ENCODE measurements around the gene TAOK3. TPM values are rescaled to one million over a fixed set of nuclear protein-coding genes. Genes with fewer than 3 reads are reported as not detected.

Gene TAOK3
- total RNA-seq, 1 experiment from 2014 or later = 17.7 TPM

DNA sequence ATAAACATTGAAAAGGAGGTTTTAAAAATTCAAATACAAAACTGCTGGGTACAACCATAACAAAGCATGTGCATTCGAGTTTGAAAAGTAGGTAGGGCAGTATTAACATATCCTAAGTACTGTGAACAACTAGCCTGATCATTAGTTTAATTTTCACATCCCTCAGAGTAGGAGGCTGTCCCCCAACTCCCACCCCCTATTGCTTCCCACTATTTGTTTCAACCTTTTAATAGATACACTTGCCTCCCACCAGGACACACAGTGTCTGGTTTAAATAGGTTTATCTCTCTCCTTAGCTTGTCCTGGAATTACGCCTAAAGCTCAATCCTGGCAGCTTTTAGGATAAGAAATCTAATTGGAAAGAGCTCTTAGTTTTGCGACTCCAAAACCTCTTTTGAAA lies 2.1 kb downstream of the TAOK3 start:
- no peaks in the 10 kb centered on the region for H3K9me3 ChIP-seq
- CTCF ChIA-PET = interaction anchor here (1.0 to 1.1 kb wide), 2 partner anchors 120 to 205 kb away, joined by 3 to 4 read pairs; no protein-coding TSS in a partner anchor
- H3K36me3 ChIP-seq (ENCODE audit: control insufficient read depth, insufficient read depth, low read length) = no peaks in the 10 kb centered on the region
- H3K4me1 Mint-ChIP-seq (ENCODE audit: low read depth, unreplicated experiment) = no peaks in the 10 kb centered on the region
- BruUV-seq (replicated peaks) = no TSS peak
- no peaks in the 10 kb centered on the region for H3K27me3 ChIP-seq (replicated peaks; ENCODE audit: control insufficient read depth, insufficient read depth, low read length)
- POLR2A ChIA-PET = interaction anchor here (0.5 kb wide), 1 partner anchor 135 kb away, joined by 7 read pairs; no protein-coding TSS in a partner anchor
- H3K4me3 Mint-ChIP-seq (ENCODE audit: unreplicated experiment) = peak overlapping the region; percentile 93
- peak overlapping the region; percentile 74 for H3K4me3 ChIP-seq (ENCODE audit: low read depth, low read length)
- peaks cover 7% of the 10 kb centered on the region; the same call in 1 of the 2 replicates for H3K4me1 ChIP-seq
- no peaks in the 10 kb centered on the region for H3K27me3 Mint-ChIP-seq (ENCODE audit: insufficient read depth, unreplicated experiment)
- no peak overlapping the region for H3K27ac Mint-ChIP-seq (ENCODE audit: unreplicated experiment)
- H3K9me3 Mint-ChIP-seq (ENCODE audit: unreplicated experiment) = no peaks in the 10 kb centered on the region
- no peaks in the 10 kb centered on the region for H3K36me3 Mint-ChIP-seq (ENCODE audit: insufficient read depth, unreplicated experiment)
- no peak for DNase-seq
- intact Hi-C loops (cut with micrococcal nuclease; ENCODE audit: unreplicated experiment) = no loop called here
- TF ChIP-seq, protein P1, sequence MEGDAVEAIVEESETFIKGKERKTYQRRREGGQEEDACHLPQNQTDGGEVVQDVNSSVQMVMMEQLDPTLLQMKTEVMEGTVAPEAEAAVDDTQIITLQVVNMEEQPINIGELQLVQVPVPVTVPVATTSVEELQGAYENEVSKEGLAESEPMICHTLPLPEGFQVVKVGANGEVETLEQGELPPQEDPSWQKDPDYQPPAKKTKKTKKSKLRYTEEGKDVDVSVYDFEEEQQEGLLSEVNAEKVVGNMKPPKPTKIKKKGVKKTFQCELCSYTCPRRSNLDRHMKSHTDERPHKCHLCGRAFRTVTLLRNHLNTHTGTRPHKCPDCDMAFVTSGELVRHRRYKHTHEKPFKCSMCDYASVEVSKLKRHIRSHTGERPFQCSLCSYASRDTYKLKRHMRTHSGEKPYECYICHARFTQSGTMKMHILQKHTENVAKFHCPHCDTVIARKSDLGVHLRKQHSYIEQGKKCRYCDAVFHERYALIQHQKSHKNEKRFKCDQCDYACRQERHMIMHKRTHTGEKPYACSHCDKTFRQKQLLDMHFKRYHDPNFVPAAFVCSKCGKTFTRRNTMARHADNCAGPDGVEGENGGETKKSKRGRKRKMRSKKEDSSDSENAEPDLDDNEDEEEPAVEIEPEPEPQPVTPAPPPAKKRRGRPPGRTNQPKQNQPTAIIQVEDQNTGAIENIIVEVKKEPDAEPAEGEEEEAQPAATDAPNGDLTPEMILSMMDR (IDR thresholded peaks at IDR 0.05; ENCODE audit: insufficient read depth in 1 of 2, low read depth in 1 of 2, low read length in 1 of 2, severe bottlenecking in 1 of 2, unreplicated experiment in 1 of 2) = no peak

DNA sequence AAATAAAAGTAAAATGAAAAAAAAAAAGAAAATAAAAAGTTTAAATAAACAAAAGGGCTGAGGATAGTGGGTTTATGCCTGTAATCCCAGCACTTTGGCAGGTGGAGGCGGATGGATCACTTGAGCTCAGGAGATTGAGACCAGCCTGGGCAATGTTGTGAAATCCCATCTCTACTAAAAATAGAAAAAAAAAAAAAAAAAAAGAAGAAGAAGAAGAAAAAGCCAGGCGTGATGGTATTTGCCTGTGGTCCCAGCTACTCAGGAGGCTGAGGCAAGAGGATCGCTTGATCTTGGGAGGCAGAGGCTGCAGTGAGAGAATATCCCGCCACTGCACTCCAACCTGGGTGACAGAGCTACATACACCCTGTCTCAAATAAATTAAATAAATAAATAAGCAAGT lies 3.9 kb downstream of the TAOK3 start:
- no peak for DNase-seq
- no peaks in the 10 kb centered on the region for H3K36me3 ChIP-seq (ENCODE audit: control insufficient read depth, insufficient read depth, low read length)
- no peaks in the 10 kb centered on the region for H3K9me3 Mint-ChIP-seq (ENCODE audit: unreplicated experiment)
- H3K4me1 Mint-ChIP-seq (ENCODE audit: low read depth, unreplicated experiment) = no peaks in the 10 kb centered on the region
- H3K9me3 ChIP-seq = no peaks in the 10 kb centered on the region
- intact Hi-C loops (cut with micrococcal nuclease; ENCODE audit: unreplicated experiment) = no loop called here
- H3K27ac Mint-ChIP-seq (ENCODE audit: unreplicated experiment) = no peak overlapping the region
- ChIA-PET POLR2A (no interaction called here), CTCF (interaction anchor here (0.9 kb wide), 1 partner anchor 9 kb away, joined by 5 read pairs; no protein-coding TSS in a partner anchor)
- no peak overlapping the region for H3K4me3 Mint-ChIP-seq (ENCODE audit: unreplicated experiment)
- no peaks in the 10 kb centered on the region for H3K27me3 Mint-ChIP-seq (ENCODE audit: insufficient read depth, unreplicated experiment)
- peaks cover 4% of the 10 kb centered on the region; the same call in 1 of the 2 replicates for H3K4me1 ChIP-seq
- no peaks in the 10 kb centered on the region for H3K36me3 Mint-ChIP-seq (ENCODE audit: insufficient read depth, unreplicated experiment)
- no TSS peak for BruUV-seq (replicated peaks)
- TF ChIP-seq, protein P1 (IDR thresholded peaks at IDR 0.05; ENCODE audit: insufficient read depth in 1 of 2, low read depth in 1 of 2, low read length in 1 of 2, severe bottlenecking in 1 of 2, unreplicated experiment in 1 of 2) = no peak
- H3K4me3 ChIP-seq (ENCODE audit: low read depth, low read length) = no peak overlapping the region
- no peaks in the 10 kb centered on the region for H3K27me3 ChIP-seq (replicated peaks; ENCODE audit: control insufficient read depth, insufficient read depth, low read length)

DNA sequence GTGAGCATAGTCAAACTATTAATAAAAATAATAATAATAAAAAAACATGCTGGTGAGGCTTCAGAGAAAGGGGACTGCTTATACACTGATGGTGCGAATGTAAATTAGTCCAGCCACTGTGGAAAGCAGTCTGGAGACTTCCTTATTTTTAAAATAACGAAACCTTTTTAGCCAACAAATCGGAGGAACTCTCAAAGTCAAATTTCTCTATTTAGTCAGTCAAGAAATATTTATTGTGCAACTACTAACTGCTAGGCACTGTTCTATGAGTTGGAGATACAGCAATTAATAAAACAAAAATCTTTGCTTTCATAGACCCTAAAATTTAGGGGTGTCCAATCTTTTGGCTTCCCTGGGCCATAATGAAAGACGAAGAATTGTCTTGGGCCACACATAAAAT lies 10.8 kb downstream of the TAOK3 start:
- H3K4me3 Mint-ChIP-seq (ENCODE audit: unreplicated experiment) = no peak overlapping the region
- H3K4me1 Mint-ChIP-seq (ENCODE audit: low read depth, unreplicated experiment) = peaks cover 15% of the 10 kb centered on the region
- CTCF ChIA-PET = interaction anchor here (0.8 kb wide), 1 partner anchor 11 kb away, joined by 4 read pairs; the partner anchor contains the start of gene TAOK3
- TF ChIP-seq, protein P1 (IDR thresholded peaks at IDR 0.05; ENCODE audit: insufficient read depth in 1 of 2, low read depth in 1 of 2, low read length in 1 of 2, severe bottlenecking in 1 of 2, unreplicated experiment in 1 of 2) = no peak
- Histone ChIP-seq H3K4me3 (ENCODE audit: low read depth, low read length) (no peak overlapping the region), H3K9me3 (no peaks in the 10 kb centered on the region), H3K36me3 (ENCODE audit: control insufficient read depth, insufficient read depth, low read length) (no peaks in the 10 kb centered on the region), H3K27me3 (replicated peaks; ENCODE audit: control insufficient read depth, insufficient read depth, low read length) (no peaks in the 10 kb centered on the region), H3K4me1 (peaks cover 19% of the 10 kb centered on the region)
- no peaks in the 10 kb centered on the region for H3K36me3 Mint-ChIP-seq (ENCODE audit: insufficient read depth, unreplicated experiment)
- H3K27ac Mint-ChIP-seq (ENCODE audit: unreplicated experiment) = no peak overlapping the region
- H3K27me3 Mint-ChIP-seq (ENCODE audit: insufficient read depth, unreplicated experiment) = no peaks in the 10 kb centered on the region
- H3K9me3 Mint-ChIP-seq (ENCODE audit: unreplicated experiment) = no peaks in the 10 kb centered on the region
- intact Hi-C loops (cut with micrococcal nuclease; ENCODE audit: unreplicated experiment) = no loop called here
- DNase-seq = no peak
- no TSS peak for BruUV-seq (replicated peaks)
- POLR2A ChIA-PET = no interaction called here
